ENCODE data around the gene CACNA1E.

GRCh38 chr1:181714428-181714827, 231.1 kb downstream of the CACNA1E start:
- TF ChIP-seq CTCF (IDR thresholded peaks at IDR 0.05; ENCODE audit: low read depth, low read length) (no peak), MYC (IDR thresholded peaks at IDR 0.05; ENCODE audit: low read depth, low read length) (no peak), POLR2A (IDR thresholded peaks at IDR 0.05; ENCODE audit: extremely low read depth, insufficient read length) (no peak), MAX (IDR thresholded peaks at IDR 0.05; ENCODE audit: low read depth, low read length) (no peak)
